Measurements from ENCODE around the gene PRF1. TPM values are rescaled to one million over a fixed set of nuclear protein-coding genes. Genes with fewer than 3 reads are reported as not detected.

PRF1 gene
- total and polyA plus RNA-seq, 2 experiments from 2014 or later: 0.13 TPM; not detected in 1

- Mint-ChIP-seq H3K27ac (no peak overlapping the region), H3K4me3 (no peak overlapping the region), H3K36me3 (ENCODE audit: low read depth) (no peaks in the 10 kb centered on the region), H3K9me3 (no peaks in the 10 kb centered on the region), H3K27me3 (ENCODE audit: insufficient read depth, low read depth, poor library complexity) (peaks cover 7% of the 10 kb centered on the region), H3K4me1 (peaks cover 21% of the 10 kb centered on the region)
- Histone ChIP-seq H3K4me2 (no peak overlapping the region), H2AFZ (no peak overlapping the region), H3F3A (replicated peaks; ENCODE audit: low read depth) (no peaks in the 10 kb centered on the region), H3K27me3 (ENCODE audit: insufficient read depth) (no peaks in the 10 kb centered on the region), H3K9me2 (ENCODE audit: insufficient read depth) (no peaks in the 10 kb centered on the region; the same call in 1 of the 2 replicates), H3K36me3 (ENCODE audit: insufficient read depth) (no peaks in the 10 kb centered on the region), H3K79me2 (replicated peaks; ENCODE audit: insufficient read depth) (no peaks in the 10 kb centered on the region), H3K4me3 (no peak overlapping the region), H4K20me1 (replicated peaks; ENCODE audit: insufficient read depth) (no peaks in the 10 kb centered on the region), H3K27ac (ENCODE audit: low read depth) (no peak overlapping the region), H3K4me1 (ENCODE audit: insufficient read depth) (peaks cover 6% of the 10 kb centered on the region; the same call in 1 of the 2 replicates)
- no peak for ATAC-seq
- DNase-seq (ENCODE audit: low spot score): no peak
- TF ChIP-seq ZNF114 (CRISPR knock-in tag; IDR thresholded peaks at IDR 0.05) (no peak), EZH2 (IDR thresholded peaks at IDR 0.05; ENCODE audit: low read depth, unreplicated experiment) (no peak), EZH2phosphoT487 (IDR thresholded peaks at IDR 0.05; ENCODE audit: unreplicated experiment) (no peak), ETS1 (IDR thresholded peaks at IDR 0.05) (no peak), ZNF462 (CRISPR knock-in tag; IDR thresholded peaks at IDR 0.05) (no peak), REST (IDR thresholded peaks at IDR 0.05; ENCODE audit: unreplicated experiment) (no peak), CTCF (conservative IDR thresholded peaks at IDR 0.05; ENCODE audit: low read depth in 2 of 2) (no peak), ZNF331 (CRISPR knock-in tag; IDR thresholded peaks at IDR 0.05; ENCODE audit: low read depth) (no peak), POLR2AphosphoS5 (IDR thresholded peaks at IDR 0.05; ENCODE audit: low read depth) (no peak), JUNB (IDR thresholded peaks at IDR 0.05; ENCODE audit: unreplicated experiment) (no peak), STAT1 (IDR thresholded peaks at IDR 0.05; ENCODE audit: unreplicated experiment) (no peak), CREB1 (CRISPR knock-in tag; IDR thresholded peaks at IDR 0.05; ENCODE audit: low read depth) (no peak), NANOG (IDR thresholded peaks at IDR 0.05; ENCODE audit: borderline replicate concordance) (no peak)
Measured at GRCh38 chr10:70598857-70599295, 3.7 kb downstream of the PRF1 start.
